Measurements from ENCODE around the gene LGI1. TPM values are rescaled to one million over a fixed set of nuclear protein-coding genes. Genes with fewer than 3 reads are reported as not detected.

LGI1 gene
- total and polyA plus RNA-seq, 2 of the 8 experiments (the other 6 are each of a cell fraction or from before 2014, with no cell fraction given), result 0.15 TPM; not detected in 1

GRCh38 chr10:93756118-93756517 lies 1.6 kb upstream of the LGI1 start:
- 90% methylated on average over 3 of the region's 3 CpGs; no CpG with 5 or more reads in 1 of the 2 experiments for WGBS, 2 experiments (ENCODE audit: extremely low coverage in 1 of 2, insufficient coverage in 1 of 2, insufficient read length in 1 of 2, insufficient replicate concordance in 2 of 2, low coverage in 1 of 2, low lambda C conversion rate in 2 of 2, missing lambda C conversion rate in 1 of 2)
- Histone ChIP-seq H3K9me3 (ENCODE audit: insufficient read depth in 2 of 2, low read depth in 1 of 2, low read length in 1 of 2) (no peaks in the 10 kb centered on the region), H3K79me2 (ENCODE audit: control insufficient read depth in 1 of 2, insufficient read depth in 2 of 2, low read length in 2 of 2) (no peaks in the 10 kb centered on the region), H2BK20ac (ENCODE audit: low read length) (no peak overlapping the region), H4K5ac (ENCODE audit: insufficient read length, low read depth, low read length) (no peak overlapping the region), H3K56ac (replicated peaks; ENCODE audit: insufficient read length, low read depth, low read length) (no peak overlapping the region), H3K4me3 (ENCODE audit: extremely low read depth in 1 of 4, insufficient read depth in 2 of 4, low read depth in 3 of 4, low read length in 4 of 4) (no peak overlapping the region), H3K23ac (ENCODE audit: insufficient read length) (no peak overlapping the region), H4K91ac (replicated peaks; ENCODE audit: insufficient read length, low read length) (no peak overlapping the region), H4K20me1 (replicated peaks in 1 of 2; ENCODE audit: control insufficient read depth in 1 of 2, insufficient read depth in 2 of 2, low read length in 2 of 2) (no peaks in the 10 kb centered on the region), H3K18ac (ENCODE audit: extremely low read depth, low read length) (no peak overlapping the region), H4K8ac (ENCODE audit: extremely low read depth, insufficient read depth, low read length) (no peak overlapping the region), H2BK15ac (ENCODE audit: low read length) (no peak overlapping the region), H2AFZ (ENCODE audit: low read length) (no peak overlapping the region), H3K79me1 (ENCODE audit: low read depth, low read length) (no peaks in the 10 kb centered on the region), H3K4ac (replicated peaks; ENCODE audit: insufficient read length, low read depth, low read length) (no peak overlapping the region), H3K4me2 (ENCODE audit: insufficient read depth in 1 of 2, low read depth in 2 of 2, low read length in 2 of 2) (no peak overlapping the region), H2BK120ac (replicated peaks; ENCODE audit: low read depth, low read length) (no peak overlapping the region), H2BK5ac (ENCODE audit: low read depth, low read length) (no peak overlapping the region), H3K9ac (replicated peaks in 1 of 4; ENCODE audit: extremely low read depth in 1 of 4, low read depth in 3 of 4, low read length in 3 of 4) (no peak overlapping the region), H3K14ac (ENCODE audit: insufficient read length) (no peak overlapping the region), H3K23me2 (ENCODE audit: low read depth, low read length) (peaks cover 2% of the 10 kb centered on the region; the same call in 1 of the 2 replicates), H3K27me3 (replicated peaks in 1 of 4; ENCODE audit: control insufficient read depth in 3 of 4, extremely low read depth in 1 of 4, insufficient read depth in 3 of 4, low read length in 3 of 4) (peaks cover 0 to 3% (median 2%) of the 10 kb centered on the region in 4 experiments; a peak in 4 of 7 replicates), H3K4me1 (replicated peaks in 1 of 4; ENCODE audit: control insufficient read depth in 3 of 4, insufficient read depth in 4 of 4, low read length in 3 of 4) (peaks cover 12 to 28% (median 19%) of the 10 kb centered on the region in 4 experiments; a peak in 6 of 7 replicates), H3K27ac (ENCODE audit: low read depth, low read length) (no peak overlapping the region), H3K36me3 (ENCODE audit: control insufficient read depth in 2 of 4, insufficient read depth in 4 of 4, low read length in 3 of 4) (no peaks in the 10 kb centered on the region), H2AK5ac (ENCODE audit: low read depth, low read length) (no peak overlapping the region), H2BK12ac (ENCODE audit: low read depth, low read length) (no peak overlapping the region)
- no peak for FAIRE-seq
- DNase-seq (ENCODE audit: low read depth in 1 of 2, low spot score in 2 of 2), result no peak
- ChIA-PET POLR2A (ENCODE audit: partially characterized antibody) (no interaction called here), CTCF (ENCODE audit: partially characterized antibody) (interaction anchor here (0.9 to 11.2 kb wide), 4 partner anchors 10 to 59 kb away, joined by 3 to 76 read pairs (median 20); no protein-coding TSS in a partner anchor)
